ENCODE results near the gene NGF. TPM values are rescaled to one million over a fixed set of nuclear protein-coding genes. Genes with fewer than 3 reads are reported as not detected.

Gene NGF
- total and polyA plus RNA-seq, 11 donors = 0.94 to 13.6 (median 2.9) TPM

DNA sequence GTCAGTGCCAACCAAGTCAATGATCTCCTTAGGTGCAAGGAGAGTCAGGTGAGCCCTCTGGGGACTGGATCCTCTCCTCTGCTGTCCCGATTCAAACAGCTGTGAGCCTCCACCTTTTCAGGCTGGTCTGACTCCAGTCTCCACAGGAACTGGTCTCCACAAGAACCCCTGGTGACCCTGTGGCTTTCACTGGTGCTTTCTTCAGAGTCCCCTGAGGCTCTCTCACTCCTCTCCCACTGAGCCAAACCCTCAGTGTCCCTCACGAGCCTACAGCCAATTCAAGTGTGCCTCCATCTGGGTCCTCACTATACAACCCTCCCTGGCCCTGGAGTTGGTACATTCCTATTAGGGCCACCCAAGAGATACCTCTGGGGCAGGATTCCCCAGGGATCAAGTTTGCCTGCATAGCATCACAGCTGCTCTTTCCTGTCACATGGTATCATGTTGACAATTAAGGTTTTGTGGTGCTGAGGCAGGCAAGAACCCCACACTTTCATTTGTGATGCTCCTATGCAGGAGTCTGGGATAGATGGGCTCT, 5.2 kb upstream of the NGF start:
- no peak for DNase-seq
- Histone ChIP-seq H3K9me3 (no peaks in the 10 kb centered on the region), H3K4me3 (no peak overlapping the region), H3K36me3 (no peaks in the 10 kb centered on the region), H3K27ac (no peak overlapping the region), H3K4me1 (peaks cover 0 to 30% (median 13%) of the 10 kb centered on the region in 12 donors), H3K27me3 (peaks cover 0 to 16% (median 0%) of the 10 kb centered on the region in 9 donors)
- 54 to 80% (median 78%) methylated on average over 2 of the region's 2 CpGs for WGBS, 4 donors
- TF ChIP-seq, protein P1, sequence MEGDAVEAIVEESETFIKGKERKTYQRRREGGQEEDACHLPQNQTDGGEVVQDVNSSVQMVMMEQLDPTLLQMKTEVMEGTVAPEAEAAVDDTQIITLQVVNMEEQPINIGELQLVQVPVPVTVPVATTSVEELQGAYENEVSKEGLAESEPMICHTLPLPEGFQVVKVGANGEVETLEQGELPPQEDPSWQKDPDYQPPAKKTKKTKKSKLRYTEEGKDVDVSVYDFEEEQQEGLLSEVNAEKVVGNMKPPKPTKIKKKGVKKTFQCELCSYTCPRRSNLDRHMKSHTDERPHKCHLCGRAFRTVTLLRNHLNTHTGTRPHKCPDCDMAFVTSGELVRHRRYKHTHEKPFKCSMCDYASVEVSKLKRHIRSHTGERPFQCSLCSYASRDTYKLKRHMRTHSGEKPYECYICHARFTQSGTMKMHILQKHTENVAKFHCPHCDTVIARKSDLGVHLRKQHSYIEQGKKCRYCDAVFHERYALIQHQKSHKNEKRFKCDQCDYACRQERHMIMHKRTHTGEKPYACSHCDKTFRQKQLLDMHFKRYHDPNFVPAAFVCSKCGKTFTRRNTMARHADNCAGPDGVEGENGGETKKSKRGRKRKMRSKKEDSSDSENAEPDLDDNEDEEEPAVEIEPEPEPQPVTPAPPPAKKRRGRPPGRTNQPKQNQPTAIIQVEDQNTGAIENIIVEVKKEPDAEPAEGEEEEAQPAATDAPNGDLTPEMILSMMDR (IDR thresholded peaks at IDR 0.05) = no peak
- no peak for TF ChIP-seq POLR2A (IDR thresholded peaks at IDR 0.05)
- intact Hi-C loops (cut with DNase I) = loop anchor here in 2 of 10 donors (5.0 to 10.0 kb wide), 2 partner anchors 122 to 124 kb away; no protein-coding TSS in a partner anchor
- ATAC-seq = no peak

DNA sequence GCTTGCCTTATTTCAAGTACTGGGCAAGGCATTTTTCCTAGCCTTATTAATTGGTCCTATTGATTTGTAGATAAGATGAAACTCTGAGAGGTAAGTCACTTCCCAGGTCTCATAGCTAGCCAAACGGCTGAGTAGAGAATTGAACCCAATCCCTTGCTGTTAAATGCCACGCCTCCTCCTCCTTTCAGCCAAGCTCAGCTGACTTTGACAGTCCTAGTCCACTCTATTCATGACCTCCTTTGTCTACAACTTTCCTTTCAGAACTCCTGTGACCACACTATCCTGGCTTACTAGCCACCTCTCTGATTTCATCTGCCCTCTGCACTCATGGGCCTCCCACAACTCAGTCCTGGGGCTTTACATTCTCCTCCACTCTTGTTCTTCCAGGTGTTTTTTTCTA, 3.9 kb upstream of the NGF start:
- TF ChIP-seq, protein P1 (IDR thresholded peaks at IDR 0.05) = no peak
- no peak for TF ChIP-seq POLR2A (IDR thresholded peaks at IDR 0.05)
- Histone ChIP-seq H3K9me3 (no peaks in the 10 kb centered on the region), H3K27ac (no peak overlapping the region), H3K27me3 (peaks cover 0 to 28% (median 0%) of the 10 kb centered on the region in 9 donors), H3K4me1 (peaks cover 0 to 43% (median 15%) of the 10 kb centered on the region in 12 donors), H3K36me3 (no peaks in the 10 kb centered on the region), H3K4me3 (no peak overlapping the region)
- DNase-seq (no peak), ATAC-seq (no peak)
- WGBS, 4 donors = 67 to 86% (median 84%) methylated on average over 2 of the region's 2 CpGs
- intact Hi-C loops (cut with DNase I) = loop anchor here in 2 of 10 donors (5.0 to 10.0 kb wide), 2 partner anchors 123 to 125 kb away; no protein-coding TSS in a partner anchor

DNA sequence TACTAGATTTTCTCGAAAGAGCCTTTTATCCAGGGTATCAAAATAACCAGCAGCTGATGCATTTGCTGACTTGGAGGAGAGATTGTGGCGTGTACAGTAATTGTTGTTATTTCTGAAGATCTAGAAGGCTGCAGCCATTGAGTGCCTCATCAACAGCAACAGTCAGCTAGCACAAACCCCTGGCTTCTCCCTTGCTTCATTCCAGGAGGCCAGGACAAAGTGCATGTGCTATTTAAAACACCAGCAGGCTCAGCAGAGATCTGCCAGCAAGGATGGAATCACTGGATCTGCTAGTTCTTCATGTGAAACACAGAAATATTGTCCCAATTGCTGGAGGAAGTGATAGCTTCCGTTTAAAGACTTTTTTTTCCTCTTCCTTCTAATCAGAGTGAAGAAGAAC, 2.8 kb upstream of the NGF start:
- H3K36me3 ChIP-seq = no peaks in the 10 kb centered on the region
- no peak for TF ChIP-seq POLR2A (IDR thresholded peaks at IDR 0.05)
- TF ChIP-seq, protein P1 (IDR thresholded peaks at IDR 0.05) = no peak
- peaks cover 0 to 40% (median 15%) of the 10 kb centered on the region in 12 donors for H3K4me1 ChIP-seq
- DNase-seq (peak in 4 of 5 donors; percentile 37 to 52 (median 42)), ATAC-seq (peak; percentile 55 to 73 (median 64))
- 15 to 26% (median 21%) methylated on average over 3 of the region's 3 CpGs for WGBS, 4 donors
- intact Hi-C loops (cut with DNase I) = loop anchor here in 2 of 10 donors (5.0 to 10.0 kb wide), 2 partner anchors 124 to 126 kb away; no protein-coding TSS in a partner anchor
- no peaks in the 10 kb centered on the region for H3K9me3 ChIP-seq
- peak overlapping the region in 11 of 12 donors; percentile 6 to 71 (median 51) for H3K27ac ChIP-seq
- H3K4me3 ChIP-seq = no peak overlapping the region
- peaks cover 0 to 32% (median 0%) of the 10 kb centered on the region in 9 donors for H3K27me3 ChIP-seq

DNA sequence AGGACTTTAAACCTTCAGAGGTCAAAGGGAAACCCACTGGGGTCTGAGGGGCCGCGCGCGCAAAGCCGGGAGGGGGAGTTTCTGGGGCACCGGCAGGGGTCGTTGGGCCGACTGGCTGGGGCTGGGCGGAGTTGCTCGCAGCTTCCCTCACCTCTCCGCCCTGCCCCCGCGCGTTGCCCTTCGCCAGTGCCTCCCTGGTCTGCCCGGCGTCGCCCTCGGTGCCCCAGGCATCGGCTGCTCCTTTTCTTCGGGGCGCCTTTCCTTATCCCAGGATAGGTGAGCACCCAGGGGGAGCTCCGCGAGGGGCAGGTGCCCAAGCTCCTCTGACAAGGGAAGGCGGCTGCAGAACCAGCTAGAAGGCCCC, 390 bp upstream of the NGF start:
- TF ChIP-seq, protein P1 (IDR thresholded peaks at IDR 0.05) = no peak
- no peak for TF ChIP-seq POLR2A (IDR thresholded peaks at IDR 0.05)
- 22 to 41% (median 32%) methylated on average over 9 to 25 of the region's 25 CpGs for WGBS, 4 donors
- DNase-seq = peak in 2 of 5 donors; percentile 23 to 37
- peak in 2 of 4 donors; percentile 16 to 29 for ATAC-seq
- H3K4me1 ChIP-seq = peaks cover 0 to 50% (median 20%) of the 10 kb centered on the region in 12 donors
- H3K27ac ChIP-seq = peak overlapping the region; percentile 15 to 91 (median 80)
- H3K4me3 ChIP-seq = peak overlapping the region; percentile 57 to 91 (median 70)
- intact Hi-C loops (cut with DNase I) = loop anchor here in 4 of 10 donors (5.0 to 10.0 kb wide), 6 partner anchors 56 to 204 kb away; no protein-coding TSS in a partner anchor
- H3K9me3 ChIP-seq = no peaks in the 10 kb centered on the region
- peaks cover 0 to 32% (median 0%) of the 10 kb centered on the region in 9 donors for H3K27me3 ChIP-seq
- no peaks in the 10 kb centered on the region for H3K36me3 ChIP-seq

Measured in heart left ventricle (tissue), 16 donors.